ENCODE results near the gene WIPF3.

DNA sequence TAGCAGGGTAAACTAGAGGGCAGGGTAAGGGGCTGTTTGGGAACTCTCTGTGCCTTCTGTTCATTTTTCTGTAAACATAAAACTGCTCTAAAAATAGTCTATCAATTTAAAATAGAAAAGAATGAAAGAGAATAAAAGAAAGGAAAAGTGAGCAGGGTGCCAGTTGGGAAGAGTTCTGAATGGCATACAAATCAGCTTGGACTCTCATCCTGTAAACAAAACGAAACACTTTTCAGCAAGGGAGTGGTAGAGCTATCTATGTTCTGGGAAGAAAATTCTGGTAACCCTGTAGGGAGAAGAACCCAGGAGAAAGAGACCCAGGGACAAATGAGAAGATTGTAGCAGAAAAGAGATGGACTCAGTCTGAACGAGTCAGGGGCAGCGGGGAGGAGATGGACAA, 158.7 kb downstream of the WIPF3 start:
- TF ChIP-seq, protein P1, sequence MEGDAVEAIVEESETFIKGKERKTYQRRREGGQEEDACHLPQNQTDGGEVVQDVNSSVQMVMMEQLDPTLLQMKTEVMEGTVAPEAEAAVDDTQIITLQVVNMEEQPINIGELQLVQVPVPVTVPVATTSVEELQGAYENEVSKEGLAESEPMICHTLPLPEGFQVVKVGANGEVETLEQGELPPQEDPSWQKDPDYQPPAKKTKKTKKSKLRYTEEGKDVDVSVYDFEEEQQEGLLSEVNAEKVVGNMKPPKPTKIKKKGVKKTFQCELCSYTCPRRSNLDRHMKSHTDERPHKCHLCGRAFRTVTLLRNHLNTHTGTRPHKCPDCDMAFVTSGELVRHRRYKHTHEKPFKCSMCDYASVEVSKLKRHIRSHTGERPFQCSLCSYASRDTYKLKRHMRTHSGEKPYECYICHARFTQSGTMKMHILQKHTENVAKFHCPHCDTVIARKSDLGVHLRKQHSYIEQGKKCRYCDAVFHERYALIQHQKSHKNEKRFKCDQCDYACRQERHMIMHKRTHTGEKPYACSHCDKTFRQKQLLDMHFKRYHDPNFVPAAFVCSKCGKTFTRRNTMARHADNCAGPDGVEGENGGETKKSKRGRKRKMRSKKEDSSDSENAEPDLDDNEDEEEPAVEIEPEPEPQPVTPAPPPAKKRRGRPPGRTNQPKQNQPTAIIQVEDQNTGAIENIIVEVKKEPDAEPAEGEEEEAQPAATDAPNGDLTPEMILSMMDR (conservative IDR thresholded peaks at IDR 0.05; ENCODE audit: low read depth, low read length): no peak
- TF ChIP-seq POLR2A (IDR thresholded peaks at IDR 0.05; ENCODE audit: low read depth, low read length): no peak
- no peak for TF ChIP-seq CEBPB (IDR thresholded peaks at IDR 0.05; ENCODE audit: low read depth, low read length)
- no peak for TF ChIP-seq MAFK (IDR thresholded peaks at IDR 0.05; ENCODE audit: low read depth, low read length)

Data from IMR-90 (cell line).